HepG2 (cell line): ENCODE results near the gene SLC16A5. TPM values are rescaled to one million over a fixed set of nuclear protein-coding genes. Genes with fewer than 3 reads are reported as not detected.

Source experiments
- ARHGAP35 ChIP-seq: sonication (generic); formaldehyde crosslinking; IDR thresholded peaks from 2 replicates; pipeline ENCODE4 v1.9.0; 2022; ENCODE audit warnings: mild to moderate bottlenecking, inconsistent platforms, moderate library complexity, missing genetic modification reagents, borderline replicate concordance
- ATF7 ChIP-seq, 2 experiments: fragments of 450-650 bp in 1 of 2; sonication (generic) in 1 of 2; formaldehyde crosslinking in 1 of 2; IDR thresholded peaks; 2 replicates each; pipeline versions ENCODE4 v1.4.0 to v1.6.1; 2016 to 2020; ENCODE audit warnings: antibody characterized with exemption in 1 of 2, mild to moderate bottlenecking in 1 of 2, missing genetic modification reagents in 1 of 2
- BCL3 ChIP-seq: sonication (generic); formaldehyde crosslinking; IDR thresholded peaks from 2 replicates; pipeline ENCODE4 v1.5.1; 2020; ENCODE audit warnings: mild to moderate bottlenecking, missing genetic modification reagents, moderate library complexity
- BCL6 ChIP-seq: IDR thresholded peaks from 2 replicates; pipeline ENCODE4 v1.6.1; 2016; ENCODE audit warnings: missing genetic modification reagents, missing compliant biosample characterization
- FOSL2 ChIP-seq: sonication (generic); formaldehyde crosslinking; IDR thresholded peaks from 2 replicates; pipeline ENCODE4 v1.4.0; 2020; ENCODE audit warnings: missing genetic modification reagents
- FOXA1 ChIP-seq, 2 experiments: fragments of 450-650 bp in 1 of 2; sonication (generic) in 1 of 2; formaldehyde crosslinking in 1 of 2; IDR thresholded peaks; 2 replicates each; pipeline versions ENCODE4 v1.4.0 to v1.6.1; 2016 to 2020; ENCODE audit warnings: missing genetic modification reagents in 1 of 2
- FOXA3 ChIP-seq: IDR thresholded peaks from 2 replicates; pipeline ENCODE4 v1.6.1; 2016; ENCODE audit warnings: missing genetic modification reagents, missing compliant biosample characterization
- GTF2F1 ChIP-seq: fragments of 150-350 bp; IDR thresholded peaks from 2 replicates; pipeline ENCODE4 v1.6.1; 2014; ENCODE audit warnings: low read length
- GZF1 ChIP-seq: sonication (generic); formaldehyde crosslinking; IDR thresholded peaks from 2 replicates; pipeline ENCODE4 v1.5.1; 2020; ENCODE audit warnings: mild to moderate bottlenecking, missing genetic modification reagents
- HNRNPK ChIP-seq: fragments of 200-400 bp; formaldehyde crosslinking; IDR thresholded peaks from 2 replicates; pipeline ENCODE4 v1.6.1; 2018; ENCODE audit warnings: low read length, low read depth, moderate library complexity, mild to moderate bottlenecking; ENCODE audit not compliant: poor library complexity, severe bottlenecking
- HOMEZ ChIP-seq: IDR thresholded peaks from 2 replicates; pipeline ENCODE4 v1.6.1; 2016; ENCODE audit warnings: low read depth
- MIER2 ChIP-seq: IDR thresholded peaks from 2 replicates; pipeline ENCODE4 v1.6.1; 2016; ENCODE audit warnings: missing biosample characterization, missing genetic modification reagents
- NCOA5 ChIP-seq: sonication (generic); formaldehyde crosslinking; IDR thresholded peaks from 2 replicates; pipeline ENCODE4 v1.4.0; 2020; ENCODE audit warnings: missing genetic modification reagents
- NR2F2 ChIP-seq: IDR thresholded peaks from 2 replicates; pipeline ENCODE4 v1.6.1; 2012; ENCODE audit warnings: low read depth, inconsistent platforms, borderline replicate concordance
- SIN3A ChIP-seq: IDR thresholded peaks from 2 replicates; pipeline ENCODE4 v1.6.1; 2011; ENCODE audit warnings: low read depth, mild to moderate bottlenecking, control low read depth, low read length, borderline replicate concordance
- SIX4 ChIP-seq: sonication (generic); formaldehyde crosslinking; IDR thresholded peaks from 2 replicates; pipeline ENCODE4 v1.4.0; 2020; ENCODE audit warnings: missing genetic modification reagents
- SRSF1 ChIP-seq: fragments of 200-400 bp; formaldehyde crosslinking; optimal IDR thresholded peaks from 2 replicates; pipeline ENCODE3; 2017; ENCODE audit warnings: mild to moderate bottlenecking, low read depth, low read length, moderate library complexity
- TBL1XR1 ChIP-seq: fragments of 150-350 bp; IDR thresholded peaks from 2 replicates; pipeline ENCODE4 v1.6.1; 2014; ENCODE audit warnings: borderline replicate concordance, low read length; ENCODE audit not compliant: partially characterized antibody
- TBX2 ChIP-seq: sonication (generic); formaldehyde crosslinking; IDR thresholded peaks from 2 replicates; pipeline ENCODE4 v1.5.0; 2020; ENCODE audit warnings: missing genetic modification reagents, mild to moderate bottlenecking, borderline replicate concordance
- TFDP1 ChIP-seq: IDR thresholded peaks from 2 replicates; pipeline ENCODE4 v1.6.1; 2016; ENCODE audit warnings: missing compliant biosample characterization, missing genetic modification reagents, borderline replicate concordance
- ZBTB21 ChIP-seq: sonication (generic); formaldehyde crosslinking; IDR thresholded peaks from 2 replicates; pipeline ENCODE4 v1.4.0; 2020; ENCODE audit warnings: missing genetic modification reagents
- ZBTB8A ChIP-seq: sonication (generic); formaldehyde crosslinking; IDR thresholded peaks from 2 replicates; pipeline ENCODE4 v1.4.0; 2020; ENCODE audit warnings: mild to moderate bottlenecking, low read depth, missing genetic modification reagents, borderline replicate concordance
- ZFP90 ChIP-seq: sonication (generic); formaldehyde crosslinking; IDR thresholded peaks from 2 replicates; pipeline ENCODE4 v1.8.0; 2022; ENCODE audit warnings: missing genetic modification reagents, mild to moderate bottlenecking, inconsistent platforms, borderline replicate concordance
- ZFX ChIP-seq: sonication (generic); formaldehyde crosslinking; IDR thresholded peaks from 2 replicates; pipeline ENCODE4 v1.4.0; 2020; ENCODE audit warnings: mild to moderate bottlenecking, low read depth, missing genetic modification reagents, moderate library complexity
- ZNF34 ChIP-seq: sonication (generic); formaldehyde crosslinking; IDR thresholded peaks from 2 replicates; pipeline ENCODE4 v1.4.0; 2020; ENCODE audit warnings: mild to moderate bottlenecking, missing genetic modification reagents, borderline replicate concordance
- ZNF350 ChIP-seq: sonication (generic); formaldehyde crosslinking; IDR thresholded peaks from 2 replicates; pipeline ENCODE4 v1.4.0; 2020; ENCODE audit warnings: mild to moderate bottlenecking, low read depth, missing genetic modification reagents, borderline replicate concordance
- ZNF790 ChIP-seq: sonication (generic); formaldehyde crosslinking; IDR thresholded peaks from 2 replicates; pipeline ENCODE4 v1.8.0; 2022; ENCODE audit warnings: missing genetic modification reagents, mild to moderate bottlenecking, borderline replicate concordance
- ZSCAN9 ChIP-seq: IDR thresholded peaks from 2 replicates; pipeline ENCODE4 v1.6.1; 2016; ENCODE audit warnings: borderline replicate concordance
- polyA plus RNA-seq, 8 experiments: library from polyadenylated mRNA; depleted of rRNA in 3 of 8; stranded (reverse) in 7 of 8; unstranded in 1 of 8; fragments of >200 nt; fragmentation: Illumina TruSeq in 4 of 8; extraction: Trizol in 4 of 8; gene quantifications; 2 replicates each; pipeline versions ENCODE4 v1.2.1 to v1.2.3, GENCODE V29; 2011 to 2016; ENCODE audit warnings: low read depth in 4 of 8, missing spikeins in 1 of 8, mixed read lengths in 1 of 8; ENCODE audit not compliant: insufficient read depth in 1 of 8
- total RNA-seq, 5 experiments: library from RNA; depleted of rRNA; stranded (reverse); fragments of >200 nt; fragmentation: Illumina TruSeq; extraction: Trizol; gene quantifications; 2 replicates each; pipeline ENCODE4 v1.2.3, GENCODE V29; 2016; ENCODE audit warnings: low read depth in 1 of 5

SLC16A5 gene
- total and polyA plus RNA-seq, 2 of the 13 experiments (the other 11 are each of a cell fraction or from before 2014, with no cell fraction given): 0.69 to 5.6 TPM

- TF ChIP-seq TFDP1: peak; percentile 20; the same call in 1 of the 2 replicates
- peak; percentile 62; the same call in 1 of the 2 replicates for TF ChIP-seq GZF1 (CRISPR knock-in tag)
- TF ChIP-seq ZNF350: peak; percentile 72; the same call in 1 of the 2 replicates
- peak; percentile 72; the same call in 1 of the 2 replicates for TF ChIP-seq ZSCAN9 (CRISPR knock-in tag)
- no peak for TF ChIP-seq NCOA5 (CRISPR knock-in tag)
- peak; percentile 16; the same call in 1 of the 2 replicates for TF ChIP-seq BCL3
- 0 out of 2 replicates have a peak, but pooled peaks have one; percentile 45 for TF ChIP-seq FOSL2 (CRISPR knock-in tag)
- TF ChIP-seq ZFP90 (CRISPR knock-in tag): no peak
- peak; percentile 38; the same call in 1 of the 2 replicates for TF ChIP-seq SIN3A
- no peak for TF ChIP-seq FOXA1 (IDR thresholded peaks at IDR 0.05)
- TF ChIP-seq FOXA1 (CRISPR knock-in tag; IDR thresholded peaks at IDR 0.05): peak; percentile 33; the same call in 1 of the 2 replicates
- peak; percentile 42; the same call in 1 of the 2 replicates for TF ChIP-seq SIX4 (CRISPR knock-in tag)
- TF ChIP-seq SRSF1: peak; percentile 24
- TF ChIP-seq HOMEZ (CRISPR knock-in tag): 0 out of 2 replicates have a peak, but pooled peaks have one; percentile 53
- peak; percentile 79 for TF ChIP-seq BCL6
- TF ChIP-seq ARHGAP35 (CRISPR knock-in tag): no peak; the same call in 1 of the 2 replicates
- peak; percentile 42 for TF ChIP-seq TBL1XR1
- TF ChIP-seq ZFX (CRISPR knock-in tag): peak; percentile 10
- TF ChIP-seq ZNF790 (CRISPR knock-in tag): no peak
- TF ChIP-seq ATF7 (IDR thresholded peaks at IDR 0.05): no peak
- 0 out of 2 replicates have a peak, but pooled peaks have one; percentile 36 for TF ChIP-seq ATF7 (CRISPR knock-in tag; IDR thresholded peaks at IDR 0.05)
- TF ChIP-seq TBX2 (CRISPR knock-in tag): peak; percentile 84
- TF ChIP-seq MIER2 (CRISPR knock-in tag): no peak
- TF ChIP-seq ZNF34 (CRISPR knock-in tag): 0 out of 2 replicates have a peak, but pooled peaks have one; percentile 51
- TF ChIP-seq NR2F2: peak; percentile 70
- no peak for TF ChIP-seq ZBTB21
- no peak for TF ChIP-seq HNRNPK
- no peak for TF ChIP-seq ZBTB8A (CRISPR knock-in tag)
- TF ChIP-seq FOXA3 (CRISPR knock-in tag): peak; percentile 48
- TF ChIP-seq GTF2F1: no peak
These were observed 10.7 kb upstream of the SLC16A5 start (continued) for GRCh38 chr17:75077072-75077495.
